Loucy (cell line): ENCODE measurements around the gene GPHN.
A peak's percentile ranks its signal among the peaks of the same experiment; 100 is the strongest.

Source experiments
- H2AFZ ChIP-seq: fragments of 200-600 bp; sonication (generic); 2 replicates; pipeline ENCODE4 v1.6.0; 2016; ENCODE audit warnings: antibody characterized with exemption, mild to moderate bottlenecking, low read length, moderate library complexity
- H3F3A ChIP-seq: fragments of 200-600 bp; 2 replicates; pipeline ENCODE4 v1.6.0; 2016; ENCODE audit warnings: antibody characterized with exemption, low read depth, mild to moderate bottlenecking
- H3K27me3 ChIP-seq: fragments of 200-600 bp; sonication (generic); 2 replicates; pipeline ENCODE4 v1.6.1; 2014; ENCODE audit warnings: low read length, mild to moderate bottlenecking; ENCODE audit not compliant: insufficient read depth, poor library complexity, severe bottlenecking
- H3K36me3 ChIP-seq: fragments of 200-600 bp; sonication (generic); 2 replicates; pipeline ENCODE4 v1.6.1; 2016; ENCODE audit warnings: low read length; ENCODE audit not compliant: insufficient read depth
- H3K4me1 ChIP-seq: fragments of 200-600 bp; sonication (generic); 2 replicates; pipeline ENCODE4 v1.5.1; 2014; ENCODE audit warnings: low read length, mild to moderate bottlenecking; ENCODE audit not compliant: insufficient read depth, poor library complexity, severe bottlenecking
- H3K4me2 ChIP-seq: fragments of 200-600 bp; sonication (generic); 2 replicates; pipeline ENCODE4 v1.6.0; 2014; ENCODE audit warnings: antibody characterized with exemption, low read length, low read depth, mild to moderate bottlenecking; ENCODE audit not compliant: poor library complexity, severe bottlenecking
- H3K4me3 ChIP-seq: fragments of 200-600 bp; sonication (generic); 2 replicates; pipeline ENCODE4 v1.5.1; 2014; ENCODE audit warnings: low read length, mild to moderate bottlenecking, mixed read lengths; ENCODE audit not compliant: poor library complexity, severe bottlenecking
- H3K79me2 ChIP-seq: fragments of 200-600 bp; sonication (generic); 2 replicates; pipeline ENCODE4 v1.6.1; 2014; ENCODE audit warnings: low read length; ENCODE audit not compliant: insufficient read depth
- H3K9ac ChIP-seq: fragments of 200-600 bp; sonication (generic); 2 replicates; pipeline ENCODE4 v1.6.0; 2014; ENCODE audit warnings: mild to moderate bottlenecking, low read depth, low read length, moderate library complexity; ENCODE audit not compliant: poor library complexity, severe bottlenecking
- H3K9me2 ChIP-seq: fragments of 200-600 bp; sonication (generic); replicated peaks from 2 replicates; pipeline ENCODE4 v1.6.1; 2016; ENCODE audit warnings: low read depth, low read length, mixed read lengths
- H3K9me3 ChIP-seq: fragments of 200-600 bp; sonication (generic); 2 replicates; pipeline ENCODE4 v1.6.1; 2014; ENCODE audit warnings: mild to moderate bottlenecking, antibody characterized with exemption, low read length, low read depth; ENCODE audit not compliant: insufficient read depth
- H4K20me1 ChIP-seq: fragments of 200-600 bp; sonication (generic); 2 replicates; pipeline ENCODE4 v1.6.0; 2014; ENCODE audit warnings: antibody characterized with exemption, low read length, mild to moderate bottlenecking; ENCODE audit not compliant: insufficient read depth, poor library complexity, severe bottlenecking
- EZH2phosphoT487 ChIP-seq: fragments of 200-600 bp; IDR thresholded peaks from 2 replicates; pipeline ENCODE4 v1.6.1; 2018; ENCODE audit warnings: antibody characterized with exemption, mild to moderate bottlenecking, moderate library complexity, borderline replicate concordance
- TF ChIP-seq, protein P1 (sequence below): fragments of 200-600 bp; sonication (generic); conservative IDR thresholded peaks from 2 replicates; pipeline ENCODE4 v1.5.1; 2014; ENCODE audit warnings: mild to moderate bottlenecking, antibody characterized with exemption, low read length

The GPHN gene

DNA sequence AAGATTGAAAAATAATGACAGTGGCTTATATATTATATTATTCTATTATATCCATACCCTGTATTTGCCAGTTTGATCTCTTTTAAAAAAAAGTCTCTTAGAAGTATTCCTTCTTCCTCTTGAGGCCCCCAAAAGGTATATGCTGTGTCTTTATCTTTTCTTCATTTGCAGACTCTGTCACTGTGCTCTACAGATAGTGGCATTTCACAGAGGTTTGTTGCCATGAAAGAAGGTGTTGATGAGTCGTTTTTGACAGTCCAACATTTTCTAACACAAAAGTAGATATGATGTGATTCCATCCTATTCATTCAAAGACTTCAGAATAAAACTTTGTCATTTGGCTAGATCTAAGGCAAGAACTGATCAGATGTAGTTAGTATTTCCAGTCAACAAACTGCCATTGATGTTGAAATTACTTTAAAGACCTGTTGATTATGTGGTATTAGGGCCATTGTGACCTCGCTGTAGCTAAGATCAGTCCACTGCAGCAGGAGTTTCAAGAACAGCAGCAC is 22.0 kb upstream of the GPHN start, which contains the start of gene CCDC196:
CCDC196 (plus strand) TSS at position 462 of the 512 bp plus-strand sequence. CDS start 132 bp downstream, outside the sequence.
- H4K20me1 ChIP-seq: no peaks in the 10 kb centered on the region
- no peak within 1 kb of the TSS for H3K4me3 ChIP-seq
- H3K36me3 ChIP-seq: no peaks in the 10 kb centered on the region
- H3K9me3 ChIP-seq: no peaks in the 10 kb centered on the region
- H2AFZ ChIP-seq: no peak within 1 kb of the TSS
- H3K27me3 ChIP-seq: no peaks in the 10 kb centered on the region
- H3K4me1 ChIP-seq: peaks cover 15% of the 10 kb centered on the region
- no peaks in the 10 kb centered on the region for H3K79me2 ChIP-seq
- no peaks in the 10 kb centered on the region for H3K9me2 ChIP-seq
- no peak for TF ChIP-seq EZH2phosphoT487
- TF ChIP-seq, protein P1, sequence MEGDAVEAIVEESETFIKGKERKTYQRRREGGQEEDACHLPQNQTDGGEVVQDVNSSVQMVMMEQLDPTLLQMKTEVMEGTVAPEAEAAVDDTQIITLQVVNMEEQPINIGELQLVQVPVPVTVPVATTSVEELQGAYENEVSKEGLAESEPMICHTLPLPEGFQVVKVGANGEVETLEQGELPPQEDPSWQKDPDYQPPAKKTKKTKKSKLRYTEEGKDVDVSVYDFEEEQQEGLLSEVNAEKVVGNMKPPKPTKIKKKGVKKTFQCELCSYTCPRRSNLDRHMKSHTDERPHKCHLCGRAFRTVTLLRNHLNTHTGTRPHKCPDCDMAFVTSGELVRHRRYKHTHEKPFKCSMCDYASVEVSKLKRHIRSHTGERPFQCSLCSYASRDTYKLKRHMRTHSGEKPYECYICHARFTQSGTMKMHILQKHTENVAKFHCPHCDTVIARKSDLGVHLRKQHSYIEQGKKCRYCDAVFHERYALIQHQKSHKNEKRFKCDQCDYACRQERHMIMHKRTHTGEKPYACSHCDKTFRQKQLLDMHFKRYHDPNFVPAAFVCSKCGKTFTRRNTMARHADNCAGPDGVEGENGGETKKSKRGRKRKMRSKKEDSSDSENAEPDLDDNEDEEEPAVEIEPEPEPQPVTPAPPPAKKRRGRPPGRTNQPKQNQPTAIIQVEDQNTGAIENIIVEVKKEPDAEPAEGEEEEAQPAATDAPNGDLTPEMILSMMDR: no peak
- H3K4me2 ChIP-seq: peak within 1 kb of the TSS; percentile 0
- no peak within 1 kb of the TSS for H3K9ac ChIP-seq
- H3F3A ChIP-seq: 0 out of 2 replicates have a peak, but pooled peaks cover 3% of the 10 kb centered on the region

DNA sequence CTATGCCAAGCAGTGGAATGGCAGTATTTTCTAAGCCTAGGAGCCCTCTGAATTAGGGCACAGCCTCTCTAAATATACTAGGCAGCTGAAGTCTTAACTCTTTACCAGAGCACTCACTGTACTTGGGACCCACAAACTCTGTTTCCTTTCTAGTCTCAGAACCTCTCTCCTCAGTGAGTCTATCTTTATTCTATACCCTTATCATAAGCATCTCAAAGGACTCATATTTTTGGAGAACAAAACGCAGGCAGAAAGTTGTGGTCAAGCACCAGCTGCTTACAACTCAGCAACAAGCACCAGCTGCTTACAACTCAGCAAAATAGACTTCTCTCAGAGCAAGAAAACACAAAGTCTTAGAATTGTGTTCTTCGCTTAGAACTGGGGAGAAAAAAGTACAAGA is 20.8 kb upstream of the GPHN start:
- H3F3A ChIP-seq: 0 out of 2 replicates have a peak, but pooled peaks cover 3% of the 10 kb centered on the region
- no peak overlapping the region for H2AFZ ChIP-seq
- H3K27me3 ChIP-seq: no peaks in the 10 kb centered on the region
- H3K9me2 ChIP-seq: no peaks in the 10 kb centered on the region
- no peak overlapping the region for H3K9ac ChIP-seq
- H3K79me2 ChIP-seq: no peaks in the 10 kb centered on the region
- H3K4me2 ChIP-seq: peak overlapping the region; percentile 0
- no peak for TF ChIP-seq EZH2phosphoT487
- TF ChIP-seq, protein P1: no peak
- H3K9me3 ChIP-seq: no peaks in the 10 kb centered on the region
- no peaks in the 10 kb centered on the region for H3K36me3 ChIP-seq
- no peaks in the 10 kb centered on the region for H4K20me1 ChIP-seq
- H3K4me1 ChIP-seq: peaks cover 15% of the 10 kb centered on the region
- H3K4me3 ChIP-seq: no peak overlapping the region

DNA sequence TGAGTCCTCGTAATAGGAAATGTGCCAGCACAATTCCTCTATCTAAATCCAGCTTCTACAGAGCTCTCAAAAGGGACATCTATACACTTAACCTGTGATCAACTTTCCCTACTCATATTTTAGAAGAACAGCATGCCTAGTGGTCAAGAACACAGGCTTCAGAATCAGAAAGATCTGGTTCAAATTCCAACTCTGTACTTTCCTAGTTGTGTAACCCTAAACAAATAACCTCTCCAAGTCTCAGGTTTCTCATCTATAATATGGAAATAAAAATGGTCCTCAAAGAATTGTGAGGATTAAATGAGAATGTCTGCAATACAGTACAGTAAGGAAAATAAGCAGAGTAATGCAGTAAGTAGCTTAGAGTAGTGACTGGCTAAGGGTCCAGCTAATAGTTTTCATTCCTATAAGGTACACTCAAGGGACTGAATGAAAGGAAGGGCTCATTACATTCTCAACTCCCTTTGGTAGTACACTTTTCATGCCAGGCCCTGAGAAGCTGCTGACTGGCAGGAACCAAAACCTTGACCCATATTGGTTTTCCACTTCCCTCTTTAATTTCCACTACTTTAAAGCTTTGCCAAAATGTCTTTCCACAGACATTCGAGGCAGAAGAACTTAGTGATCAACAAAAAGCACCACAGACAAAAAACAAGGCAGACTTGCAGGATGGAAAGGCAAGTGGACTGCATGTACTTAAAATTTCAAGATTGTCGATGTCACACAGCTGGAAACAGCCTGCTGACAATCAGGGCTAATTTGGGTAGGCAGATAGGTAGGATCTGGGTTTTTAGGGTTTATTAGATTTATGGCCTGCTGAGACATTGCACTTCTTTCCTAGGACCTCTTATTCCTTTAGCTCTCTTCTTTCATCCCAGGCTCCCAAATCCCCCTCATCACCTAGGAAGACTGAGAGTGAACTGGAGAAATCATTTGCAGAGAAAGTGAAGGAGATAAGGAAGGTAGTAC is 17.5 kb upstream of the GPHN start:
- no peaks in the 10 kb centered on the region for H3K36me3 ChIP-seq
- no peak overlapping the region for H3K9ac ChIP-seq
- peaks cover 15% of the 10 kb centered on the region for H3K4me1 ChIP-seq
- no peaks in the 10 kb centered on the region for H3K27me3 ChIP-seq
- no peaks in the 10 kb centered on the region for H4K20me1 ChIP-seq
- H3K9me3 ChIP-seq: no peaks in the 10 kb centered on the region
- no peaks in the 10 kb centered on the region for H3K79me2 ChIP-seq
- no peak overlapping the region for H2AFZ ChIP-seq
- no peaks in the 10 kb centered on the region for H3K9me2 ChIP-seq
- no peak overlapping the region for H3K4me2 ChIP-seq
- no peak overlapping the region for H3K4me3 ChIP-seq
- 0 out of 2 replicates have a peak, but pooled peaks cover 3% of the 10 kb centered on the region for H3F3A ChIP-seq
- TF ChIP-seq, protein P1: no peak
- no peak for TF ChIP-seq EZH2phosphoT487
